ENCODE results near the gene P2RY12. TPM values are rescaled to one million over a fixed set of nuclear protein-coding genes. Genes with fewer than 3 reads are reported as not detected.
"Not testable (repeated sequence)": the region's sequence is repeated elsewhere in the genome, so short reads cannot be mapped to it uniquely, and the experiment has no call there.

P2RY12 gene
- total RNA-seq, 1 experiment from 2014 or later = not detected

DNA sequence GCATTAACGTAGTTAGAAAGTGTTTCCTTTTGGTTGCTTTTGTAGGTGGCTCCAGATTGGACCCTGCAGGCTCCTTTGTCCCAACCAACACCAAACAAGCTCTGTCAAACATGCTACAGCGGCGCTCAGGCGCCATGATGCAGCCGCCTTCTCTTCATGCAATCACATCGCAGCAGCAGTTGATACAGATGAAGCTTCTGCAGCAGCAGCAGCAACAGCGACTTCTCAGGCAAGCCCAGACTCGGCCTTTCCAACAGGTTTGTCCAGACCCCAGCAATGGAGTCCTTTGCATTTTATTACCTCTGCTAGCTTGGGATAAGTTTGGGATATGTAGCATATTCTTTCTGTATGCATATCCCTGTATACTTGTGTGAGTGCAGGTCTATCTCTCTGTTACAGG, 10.1 kb upstream of the P2RY12 start:
- no peak overlapping the region for H3K4me3 Mint-ChIP-seq (ENCODE audit: unreplicated experiment)
- H3K36me3 Mint-ChIP-seq (ENCODE audit: insufficient read depth, unreplicated experiment) = no peaks in the 10 kb centered on the region
- H3K9me3 Mint-ChIP-seq (ENCODE audit: unreplicated experiment) = no peaks in the 10 kb centered on the region
- no TSS peak for BruUV-seq (replicated peaks)
- no peaks in the 10 kb centered on the region for H3K4me1 Mint-ChIP-seq (ENCODE audit: insufficient read depth, unreplicated experiment)
- no peak for DNase-seq (ENCODE audit: unreplicated experiment)
- intact Hi-C loops (cut with micrococcal nuclease) = no loop called here
- ChIA-PET CTCF (interaction anchor here (0.6 kb wide), 1 partner anchor 15 kb away, joined by 3 read pairs; no protein-coding TSS in a partner anchor), POLR2A (no interaction called here)
- no peaks in the 10 kb centered on the region for H3K27me3 Mint-ChIP-seq (ENCODE audit: insufficient read depth, unreplicated experiment)
- no peak overlapping the region for H3K27ac Mint-ChIP-seq (ENCODE audit: low read depth, unreplicated experiment)
- TF ChIP-seq CTCF (IDR thresholded peaks at IDR 0.05; ENCODE audit: unreplicated experiment) = no peak

DNA sequence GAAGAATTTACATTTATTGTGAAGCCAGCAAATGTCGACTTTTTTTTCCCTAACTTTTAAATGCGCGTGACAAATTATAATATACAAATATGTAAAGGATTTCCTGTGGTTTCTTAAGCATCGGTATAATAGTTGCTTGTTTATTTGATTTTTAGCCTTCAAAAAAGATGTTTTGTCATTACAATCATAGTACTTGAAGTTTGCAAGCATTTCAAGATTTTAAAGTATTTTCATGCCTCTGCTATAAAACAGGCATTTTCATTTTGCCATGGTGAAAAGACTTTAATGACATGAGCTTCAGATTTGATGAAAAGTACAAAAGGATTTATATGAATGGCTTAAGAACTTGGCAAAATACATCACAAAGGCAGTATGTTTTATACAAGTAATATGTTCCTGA, 9.4 kb upstream of the P2RY12 start:
- ChIA-PET POLR2A (no interaction called here), CTCF (no interaction called here)
- no TSS peak for BruUV-seq (replicated peaks)
- Mint-ChIP-seq H3K36me3 (ENCODE audit: insufficient read depth, unreplicated experiment) (no peaks in the 10 kb centered on the region), H3K4me1 (ENCODE audit: insufficient read depth, unreplicated experiment) (no peaks in the 10 kb centered on the region), H3K4me3 (ENCODE audit: unreplicated experiment) (no peak overlapping the region), H3K27ac (ENCODE audit: low read depth, unreplicated experiment) (no peak overlapping the region), H3K27me3 (ENCODE audit: insufficient read depth, unreplicated experiment) (no peaks in the 10 kb centered on the region), H3K9me3 (ENCODE audit: unreplicated experiment) (no peaks in the 10 kb centered on the region)
- TF ChIP-seq CTCF (IDR thresholded peaks at IDR 0.05; ENCODE audit: unreplicated experiment) = no peak
- no peak for DNase-seq (ENCODE audit: unreplicated experiment)
- intact Hi-C loops (cut with micrococcal nuclease) = no loop called here

GRCh38 chr3:151393146-151393830, 8.7 kb upstream of the P2RY12 start:
- DNase-seq (ENCODE audit: unreplicated experiment) = no peak
- Mint-ChIP-seq H3K4me3 (ENCODE audit: unreplicated experiment) (no peak overlapping the region), H3K4me1 (ENCODE audit: insufficient read depth, unreplicated experiment) (no peaks in the 10 kb centered on the region), H3K27ac (ENCODE audit: low read depth, unreplicated experiment) (no peak overlapping the region), H3K9me3 (ENCODE audit: unreplicated experiment) (no peaks in the 10 kb centered on the region), H3K27me3 (ENCODE audit: insufficient read depth, unreplicated experiment) (no peaks in the 10 kb centered on the region), H3K36me3 (ENCODE audit: insufficient read depth, unreplicated experiment) (no peaks in the 10 kb centered on the region)
- ChIA-PET POLR2A (interaction anchor here (0.5 to 0.7 kb wide), 2 partner anchors 36 to 288 kb away, joined by 3 read pairs; no protein-coding TSS in a partner anchor), CTCF (interaction anchor here (0.8 kb wide), 1 partner anchor 20 kb away, joined by 3 read pairs; no protein-coding TSS in a partner anchor)
- intact Hi-C loops (cut with micrococcal nuclease) = no loop called here
- BruUV-seq (replicated peaks) = no TSS peak
- no peak for TF ChIP-seq CTCF (IDR thresholded peaks at IDR 0.05; ENCODE audit: unreplicated experiment)

DNA sequence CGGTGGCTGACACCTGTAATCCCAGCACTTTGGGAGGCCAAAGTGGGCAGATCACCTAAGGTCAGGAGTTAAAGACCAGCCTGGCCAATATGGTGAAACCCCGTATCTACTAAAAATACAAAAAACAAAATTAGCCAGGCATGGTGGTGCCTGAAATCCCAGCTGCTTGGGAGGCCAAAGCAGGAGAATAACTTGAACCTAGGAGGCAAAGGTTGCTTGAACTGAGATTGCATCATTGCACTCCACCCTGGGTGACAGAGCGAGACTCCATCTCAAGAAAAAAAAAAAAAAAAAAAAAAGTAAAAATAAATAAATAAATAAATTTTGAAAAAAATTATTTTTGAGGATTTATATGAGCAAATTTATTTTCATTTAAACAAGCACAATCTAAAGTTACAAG, 7.6 kb upstream of the P2RY12 start:
- CTCF ChIA-PET = interaction anchor here (0.6 to 0.7 kb wide), 2 partner anchors 11 to 17 kb away, joined by 3 read pairs; no protein-coding TSS in a partner anchor
- not testable (repeated sequence) for H3K36me3 Mint-ChIP-seq (ENCODE audit: insufficient read depth, unreplicated experiment); BruUV-seq (replicated peaks)

More for the DNA sequence above, 7.6 kb upstream of the P2RY12 start:
- H3K27ac Mint-ChIP-seq (ENCODE audit: low read depth, unreplicated experiment); H3K4me3 Mint-ChIP-seq (ENCODE audit: unreplicated experiment); intact Hi-C loops (cut with micrococcal nuclease); DNase-seq (ENCODE audit: unreplicated experiment); H3K4me1 Mint-ChIP-seq (ENCODE audit: insufficient read depth, unreplicated experiment); H3K9me3 Mint-ChIP-seq (ENCODE audit: unreplicated experiment); H3K27me3 Mint-ChIP-seq (ENCODE audit: insufficient read depth, unreplicated experiment); POLR2A ChIA-PET: not testable (repeated sequence)

All from MCF 10A (cell line).